NCI-H526 treated with DMSO at 0.1 percent for 48 hours (cell line): ENCODE data around the gene ATP8B3.

Experiments used
- DNase-seq: peaks from one replicate; lab custom pipeline; 2025; lab: John Stamatoyannopoulos, UW

Gene ATP8B3, protein sequence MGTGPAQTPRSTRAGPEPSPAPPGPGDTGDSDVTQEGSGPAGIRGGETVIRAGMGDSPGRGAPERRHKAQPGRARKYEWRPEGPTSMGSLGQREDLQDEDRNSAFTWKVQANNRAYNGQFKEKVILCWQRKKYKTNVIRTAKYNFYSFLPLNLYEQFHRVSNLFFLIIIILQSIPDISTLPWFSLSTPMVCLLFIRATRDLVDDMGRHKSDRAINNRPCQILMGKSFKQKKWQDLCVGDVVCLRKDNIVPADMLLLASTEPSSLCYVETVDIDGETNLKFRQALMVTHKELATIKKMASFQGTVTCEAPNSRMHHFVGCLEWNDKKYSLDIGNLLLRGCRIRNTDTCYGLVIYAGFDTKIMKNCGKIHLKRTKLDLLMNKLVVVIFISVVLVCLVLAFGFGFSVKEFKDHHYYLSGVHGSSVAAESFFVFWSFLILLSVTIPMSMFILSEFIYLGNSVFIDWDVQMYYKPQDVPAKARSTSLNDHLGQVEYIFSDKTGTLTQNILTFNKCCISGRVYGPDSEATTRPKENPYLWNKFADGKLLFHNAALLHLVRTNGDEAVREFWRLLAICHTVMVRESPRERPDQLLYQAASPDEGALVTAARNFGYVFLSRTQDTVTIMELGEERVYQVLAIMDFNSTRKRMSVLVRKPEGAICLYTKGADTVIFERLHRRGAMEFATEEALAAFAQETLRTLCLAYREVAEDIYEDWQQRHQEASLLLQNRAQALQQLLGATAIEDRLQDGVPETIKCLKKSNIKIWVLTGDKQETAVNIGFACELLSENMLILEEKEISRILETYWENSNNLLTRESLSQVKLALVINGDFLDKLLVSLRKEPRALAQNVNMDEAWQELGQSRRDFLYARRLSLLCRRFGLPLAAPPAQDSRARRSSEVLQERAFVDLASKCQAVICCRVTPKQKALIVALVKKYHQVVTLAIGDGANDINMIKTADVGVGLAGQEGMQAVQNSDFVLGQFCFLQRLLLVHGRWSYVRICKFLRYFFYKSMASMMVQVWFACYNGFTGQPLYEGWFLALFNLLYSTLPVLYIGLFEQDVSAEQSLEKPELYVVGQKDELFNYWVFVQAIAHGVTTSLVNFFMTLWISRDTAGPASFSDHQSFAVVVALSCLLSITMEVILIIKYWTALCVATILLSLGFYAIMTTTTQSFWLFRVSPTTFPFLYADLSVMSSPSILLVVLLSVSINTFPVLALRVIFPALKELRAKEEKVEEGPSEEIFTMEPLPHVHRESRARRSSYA (N-terminal part only)

DNA sequence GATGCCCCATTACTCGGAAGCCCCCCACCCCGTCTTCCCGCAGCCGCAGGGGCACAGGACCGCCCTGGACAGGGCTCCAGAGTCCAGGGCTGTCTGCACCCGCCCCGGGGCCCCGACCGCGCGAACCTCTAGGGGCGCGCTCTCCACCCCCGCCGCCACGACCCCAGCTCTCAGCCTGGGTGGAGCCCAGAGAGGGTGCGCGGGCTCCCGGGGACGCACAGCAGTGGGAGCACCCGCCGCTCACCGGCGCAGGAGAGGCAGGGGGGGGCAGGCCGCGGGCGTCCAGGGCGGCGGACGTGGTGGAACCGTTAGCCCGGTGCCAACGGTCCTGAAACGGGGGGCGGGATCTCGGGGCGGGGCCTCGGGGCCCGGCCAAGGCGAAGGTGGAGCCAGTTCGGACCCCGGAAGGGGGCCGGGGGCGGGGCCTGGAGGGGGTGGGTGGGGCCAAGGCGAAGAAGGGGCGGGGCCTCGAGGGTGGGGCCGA is at the start of gene ATP8B3:
Gene ATP8B3, minus strand, starts transcription at position 335 of the 484 bp plus-strand sequence. CDS start 540 bp downstream, outside the sequence.
- DNase-seq = no peak

DNA sequence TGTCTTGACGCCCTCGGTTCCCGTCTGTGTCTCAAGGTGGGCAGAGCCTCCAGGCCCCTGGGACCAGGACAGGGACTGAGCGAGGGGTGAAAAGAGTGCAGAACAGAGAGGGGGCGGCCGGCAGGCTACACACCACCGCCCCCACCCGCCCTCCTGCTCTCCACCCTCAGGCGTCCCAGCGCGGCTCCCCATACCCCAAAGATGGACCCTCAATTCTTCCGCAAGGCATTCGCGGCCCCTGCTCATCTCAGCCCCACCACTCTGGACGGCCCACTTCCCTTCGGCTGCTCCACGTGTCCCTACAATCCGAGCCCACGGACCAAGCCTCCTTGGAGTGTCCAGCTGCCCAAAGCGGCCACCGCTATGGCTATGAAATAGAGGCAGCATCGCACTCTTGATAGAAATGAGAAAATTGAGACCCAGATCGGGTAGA is 49.5 kb upstream of the ATP8B3 start:
- DNase-seq = no peak

DNA sequence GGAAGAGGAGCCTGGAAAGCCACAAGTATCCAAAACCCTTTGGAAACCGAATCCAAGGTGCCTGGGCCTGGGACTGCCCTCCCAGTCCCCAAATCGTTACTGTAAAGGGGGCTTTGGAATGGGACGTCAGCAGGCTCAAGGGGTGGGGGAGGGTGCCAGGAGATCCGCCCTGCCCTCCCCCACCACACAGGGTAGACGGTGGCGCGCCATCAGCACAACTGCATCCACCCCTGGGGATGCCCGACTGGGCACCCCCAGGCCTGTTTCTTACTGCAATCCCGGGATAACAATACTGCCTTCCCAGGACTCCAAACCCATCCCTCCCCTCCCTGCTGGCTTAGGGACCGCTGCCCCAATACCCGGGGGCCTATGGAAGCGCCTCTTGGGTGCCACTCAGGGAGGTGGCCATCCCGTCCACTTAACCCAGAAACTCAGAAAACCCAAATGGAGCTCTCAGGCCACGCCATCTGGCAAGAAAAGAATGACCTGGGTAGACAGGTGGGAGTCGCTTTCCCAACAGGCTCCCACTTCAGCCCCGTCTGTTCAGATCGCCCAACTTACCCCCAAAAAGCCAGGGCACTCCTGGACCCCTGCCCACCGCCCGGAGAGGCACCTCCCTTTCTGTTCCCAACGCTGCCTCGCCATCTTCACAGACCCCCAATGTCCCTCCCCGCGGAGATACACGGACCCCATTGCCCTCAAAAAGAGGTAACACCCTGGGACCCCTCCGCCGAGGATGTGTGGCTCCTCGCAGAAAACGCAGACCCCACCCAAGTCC is 48.9 kb upstream of the ATP8B3 start:
- DNase-seq = no peak

DNA sequence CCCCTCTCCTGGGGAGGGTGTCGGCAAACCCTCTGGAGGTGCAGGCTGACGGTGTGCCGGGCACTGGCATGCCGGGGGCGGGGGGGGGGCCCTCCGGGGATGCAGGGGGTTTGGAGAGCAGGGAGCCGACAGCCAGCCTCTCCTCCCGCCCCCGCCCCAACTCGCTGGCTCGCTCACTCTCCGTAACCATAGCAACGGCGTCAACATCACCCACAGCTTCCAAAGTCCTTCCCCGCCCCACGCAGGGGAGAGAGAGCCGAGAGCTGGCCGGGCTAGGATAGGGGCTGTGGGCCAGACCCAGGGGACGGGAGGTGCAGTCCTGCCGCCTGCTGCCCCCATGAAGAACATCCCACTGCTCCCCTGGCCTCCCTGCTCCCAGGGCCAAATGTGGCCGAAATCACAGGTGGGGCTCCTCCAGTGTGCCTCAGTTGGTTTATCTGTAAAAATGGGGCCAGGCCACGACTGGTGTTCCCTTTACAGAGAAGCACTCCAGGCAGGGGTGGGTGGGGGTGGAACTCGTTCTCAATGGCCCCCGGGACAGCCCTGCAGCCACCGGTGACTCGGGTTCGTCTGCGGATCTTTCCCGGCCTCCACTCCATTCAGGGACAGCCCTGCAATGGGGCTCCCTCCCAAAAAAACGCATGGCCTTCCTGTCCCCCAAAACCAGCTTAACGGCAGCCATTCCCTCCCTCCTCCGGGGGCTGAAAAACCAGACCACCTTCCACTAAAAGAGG is 48.1 kb upstream of the ATP8B3 start:
- DNase-seq = peak; percentile 13

DNA sequence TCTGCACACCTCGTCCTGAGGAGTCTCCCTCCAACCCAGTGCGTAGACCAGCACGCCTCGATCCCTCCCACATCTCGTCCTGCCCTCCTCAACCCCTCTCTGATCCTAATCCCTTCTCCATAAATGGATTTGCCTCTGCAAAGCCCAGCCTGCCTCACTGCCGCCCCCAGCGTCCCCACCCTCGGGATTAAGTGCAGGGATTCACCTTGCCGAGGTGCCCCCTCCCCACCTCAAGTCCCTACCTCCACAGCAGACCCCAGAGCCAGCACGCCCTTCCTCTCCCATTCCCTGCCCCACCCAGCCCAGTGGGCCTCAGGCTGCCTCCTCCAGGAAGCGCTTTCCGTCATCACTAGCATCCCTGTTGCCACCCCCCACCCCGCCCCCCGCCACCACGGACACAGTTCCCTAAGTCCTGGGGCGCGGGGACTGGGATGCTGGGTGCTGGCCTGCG is 47.3 kb upstream of the ATP8B3 start:
- DNase-seq = no peak

DNA sequence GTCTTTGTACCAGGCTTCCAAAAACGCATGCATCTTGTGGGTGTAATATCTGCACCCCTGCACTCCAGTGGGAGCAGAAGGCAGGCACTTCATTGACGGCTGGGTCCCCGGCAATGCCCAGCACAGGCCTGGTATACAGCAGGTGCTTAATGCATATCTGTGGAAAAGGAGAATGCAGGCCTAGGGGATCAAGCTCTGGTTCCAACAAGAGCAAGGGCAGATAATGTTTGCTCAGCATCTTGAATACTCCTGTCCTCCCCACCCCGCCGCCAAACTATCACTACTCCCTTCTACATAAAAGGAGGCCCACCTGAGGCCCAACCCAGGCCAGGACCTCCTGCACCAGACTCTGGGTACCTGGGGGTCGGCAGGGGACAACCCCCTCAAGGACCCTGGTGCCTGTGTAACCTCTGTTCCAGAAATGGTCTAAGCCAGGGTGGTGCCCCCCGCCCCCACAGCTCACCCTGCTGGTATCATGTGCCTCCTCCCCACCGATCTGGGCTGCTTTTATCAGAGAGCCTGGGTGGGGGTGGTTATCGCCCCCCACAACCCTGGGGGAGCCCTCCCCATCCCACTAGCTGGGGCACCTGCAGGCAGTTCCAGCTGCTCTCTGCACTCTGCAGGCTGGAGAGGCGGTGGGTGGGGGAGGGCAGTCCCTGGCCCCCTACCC is 46.5 kb upstream of the ATP8B3 start:
- no peak for DNase-seq

DNA sequence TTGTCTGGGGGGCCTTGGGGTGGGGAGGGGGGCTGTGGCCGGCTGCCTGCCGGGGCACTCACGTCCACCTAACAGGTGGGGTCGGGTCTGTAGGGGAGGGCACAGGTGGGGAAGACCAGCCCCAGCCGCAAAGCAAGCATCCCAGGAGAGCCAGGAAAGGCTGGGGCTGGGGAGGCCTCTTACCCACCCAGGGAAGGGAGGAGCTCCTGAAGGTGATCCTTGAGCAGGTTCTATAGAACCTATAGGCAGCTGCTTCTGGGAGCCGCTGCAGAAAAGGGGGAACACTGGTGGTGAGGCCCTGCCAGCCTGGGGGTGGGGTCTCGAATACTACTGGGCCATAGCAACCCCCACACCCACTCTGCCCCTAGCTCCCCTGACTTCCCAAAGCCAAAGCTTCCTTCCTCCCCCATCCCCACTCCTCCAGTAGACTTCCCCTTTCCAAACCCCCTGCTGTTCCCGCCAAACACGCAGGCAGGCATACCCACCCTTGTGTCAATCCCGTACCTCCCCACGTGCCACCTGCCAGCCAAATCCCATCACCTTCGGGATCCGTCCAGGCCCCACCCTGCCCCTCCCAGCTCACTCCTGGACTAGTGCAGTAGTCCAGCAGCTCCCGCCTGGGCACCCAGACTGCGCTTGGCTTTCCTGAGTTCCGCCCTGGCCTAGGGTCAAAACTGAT is 45.7 kb upstream of the ATP8B3 start:
- DNase-seq = no peak

DNA sequence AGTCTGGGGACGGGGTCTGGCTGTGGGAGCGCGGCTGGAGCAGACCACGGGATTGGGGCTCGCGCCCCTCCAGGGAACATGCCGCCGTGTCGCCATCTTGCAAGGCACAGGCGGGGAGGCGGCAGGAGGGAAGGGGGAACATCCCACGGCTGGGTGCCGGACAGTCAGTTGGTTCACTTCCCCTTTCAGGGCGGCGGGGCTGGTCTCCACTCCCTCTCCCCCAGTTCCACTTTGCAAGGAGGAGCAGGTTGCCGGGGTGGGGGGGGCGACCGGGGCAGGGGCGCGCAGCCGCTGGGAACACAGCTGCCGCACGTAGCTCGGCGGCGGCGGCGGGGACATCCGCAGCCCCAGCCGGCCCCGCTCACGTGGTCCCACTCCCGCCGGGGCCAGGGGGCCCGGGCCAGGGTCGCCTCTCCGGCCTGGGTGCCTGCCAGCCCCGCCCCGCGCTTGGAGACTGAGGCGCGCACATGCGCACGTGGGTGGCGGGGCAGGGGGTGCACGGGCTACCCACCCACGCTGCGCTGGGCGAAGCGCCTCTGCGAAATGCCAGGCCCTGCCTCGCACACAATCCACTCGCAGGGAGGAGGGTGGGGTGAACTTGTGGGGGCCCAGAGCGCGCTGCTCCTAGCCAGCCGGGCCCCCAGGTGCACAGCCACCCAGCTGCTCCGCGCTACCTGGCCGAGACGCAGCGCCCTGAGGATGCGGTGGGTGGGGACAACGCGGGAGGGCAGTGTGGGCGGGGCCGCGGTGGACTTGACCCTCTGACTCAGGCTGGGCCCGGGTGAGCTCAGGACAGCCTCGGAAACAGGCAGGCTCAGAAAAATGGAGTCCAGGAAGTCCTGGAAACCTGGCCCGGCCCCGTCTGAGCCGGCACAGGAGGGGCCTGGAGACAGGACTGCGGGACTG is 44.9 kb upstream of the ATP8B3 start:
- no peak for DNase-seq

DNA sequence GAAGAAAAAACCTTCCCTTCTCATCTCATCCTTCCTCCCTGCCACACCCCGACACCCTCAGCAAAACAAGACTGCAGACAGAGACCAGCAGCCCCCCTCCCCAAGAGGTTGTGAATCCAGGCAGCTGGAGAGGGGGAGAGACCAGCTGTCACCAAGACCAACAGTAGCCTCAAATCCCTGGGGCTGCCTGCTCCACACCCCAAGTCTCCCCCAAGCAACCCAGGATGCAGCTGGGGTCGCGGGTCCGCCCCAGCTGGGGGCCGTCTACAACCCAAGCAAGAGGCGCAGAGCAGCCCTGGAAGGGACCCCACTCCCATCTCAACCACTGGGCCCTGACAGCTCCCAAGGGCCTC is 44.2 kb upstream of the ATP8B3 start:
- DNase-seq = no peak

DNA sequence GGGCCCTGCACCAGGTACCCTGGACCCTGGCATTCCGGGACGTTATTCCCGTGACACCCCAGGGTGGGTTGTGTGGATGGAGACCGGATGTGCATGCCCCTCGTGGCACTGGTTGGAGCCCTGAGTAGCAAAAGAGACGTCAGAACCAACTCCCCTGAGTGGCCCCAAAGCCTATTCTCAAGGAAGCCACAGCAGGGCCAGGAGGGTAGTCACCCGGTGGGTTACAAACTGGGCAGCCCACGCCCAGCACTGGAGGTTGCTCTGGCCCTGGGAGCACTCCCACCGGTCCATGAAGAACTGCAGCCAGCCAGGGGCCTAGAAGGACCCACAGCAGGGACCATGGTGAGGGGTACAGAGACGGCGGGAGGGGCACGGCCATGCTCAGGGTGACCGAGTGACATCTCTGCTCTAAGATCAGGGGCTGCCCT is 43.8 kb upstream of the ATP8B3 start:
- no peak for DNase-seq

DNA sequence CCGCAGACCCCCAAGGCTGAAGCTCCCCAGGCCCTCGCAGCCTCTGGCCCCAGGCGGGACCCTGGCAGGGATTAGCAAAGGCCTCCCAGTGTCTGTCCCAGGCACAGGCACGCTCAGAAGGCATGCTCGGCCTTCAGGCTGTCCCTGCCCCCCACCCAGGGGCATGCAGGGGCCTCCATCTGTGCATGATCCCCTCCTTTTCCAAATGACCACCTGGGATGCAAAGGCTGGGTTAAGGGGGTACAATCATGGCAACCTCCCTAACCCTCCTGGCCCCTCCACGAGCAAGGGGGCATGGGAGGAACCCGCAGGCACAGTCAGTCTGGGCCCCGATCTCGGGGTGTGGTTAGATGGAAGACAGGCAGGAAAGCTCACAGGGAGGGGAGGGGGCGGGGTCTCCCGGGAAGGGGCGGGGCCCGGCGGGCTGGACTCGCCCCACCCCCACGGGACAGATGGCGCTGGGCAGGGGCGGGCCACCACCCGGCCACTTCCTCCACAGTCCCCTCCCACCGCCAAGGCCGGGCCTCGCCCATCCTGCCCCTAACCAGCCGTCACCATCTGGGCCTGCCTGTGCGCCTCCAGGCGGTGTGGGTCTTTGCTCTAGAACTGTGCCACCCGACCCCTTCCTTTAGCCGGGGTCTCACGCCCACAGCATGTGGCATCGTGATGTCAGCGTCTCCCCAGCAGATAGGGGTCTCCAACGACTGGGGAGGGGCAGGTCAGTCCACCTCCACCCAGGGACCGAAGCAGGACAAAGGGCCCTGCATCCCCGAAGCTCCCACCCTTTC is 43.2 kb upstream of the ATP8B3 start:
- peak; percentile 44 for DNase-seq

DNA sequence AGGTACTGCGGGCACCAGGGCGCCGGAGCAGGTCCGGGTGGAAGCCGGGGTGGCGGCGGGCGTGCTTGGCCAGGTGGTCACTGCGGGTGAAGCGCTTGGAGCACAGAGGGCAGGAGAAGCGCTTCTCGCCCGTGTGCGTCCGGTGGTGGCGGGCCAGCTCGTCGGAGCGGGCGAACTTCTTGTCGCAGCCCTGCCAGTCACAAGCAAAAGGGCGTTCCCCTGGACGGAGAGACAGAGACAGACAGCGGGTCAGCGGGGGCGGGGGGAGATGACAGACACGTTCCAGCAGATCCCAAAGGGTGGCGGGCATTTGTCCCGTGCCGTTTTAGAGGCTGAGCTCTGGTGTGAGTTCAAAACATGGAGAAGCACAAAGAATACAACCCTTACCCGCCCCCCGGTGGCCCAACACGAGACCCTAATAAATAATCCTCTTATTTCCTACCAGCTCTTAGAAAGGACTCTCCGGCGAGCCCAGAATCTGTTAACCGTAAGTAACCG is 42.5 kb upstream of the ATP8B3 start:
- DNase-seq = no peak

DNA sequence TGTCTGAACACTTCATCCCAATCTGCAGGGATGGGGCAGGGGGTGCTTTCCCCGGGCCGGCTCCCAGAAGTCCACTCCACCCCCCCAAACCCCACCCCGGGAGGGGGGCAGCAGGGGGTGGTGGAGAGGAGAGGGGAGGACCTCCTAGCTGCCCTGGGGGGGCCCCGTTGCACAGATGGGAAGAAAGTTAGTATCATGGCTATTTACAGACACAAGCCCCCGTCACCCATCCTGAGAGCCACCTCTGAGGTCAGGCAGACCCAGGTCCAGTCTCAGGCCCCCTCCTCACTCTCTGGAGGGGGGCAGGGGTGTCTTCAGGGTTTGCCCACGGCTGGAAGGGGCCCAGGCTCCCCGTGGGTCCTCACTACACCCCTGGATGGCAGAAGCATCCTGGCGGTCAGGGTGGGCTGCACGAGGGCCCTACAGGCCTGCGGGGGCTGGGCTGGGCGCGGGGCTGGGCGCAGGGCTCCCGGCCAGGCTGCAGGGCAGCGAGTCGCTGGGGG is 42.0 kb upstream of the ATP8B3 start:
- DNase-seq = no peak

DNA sequence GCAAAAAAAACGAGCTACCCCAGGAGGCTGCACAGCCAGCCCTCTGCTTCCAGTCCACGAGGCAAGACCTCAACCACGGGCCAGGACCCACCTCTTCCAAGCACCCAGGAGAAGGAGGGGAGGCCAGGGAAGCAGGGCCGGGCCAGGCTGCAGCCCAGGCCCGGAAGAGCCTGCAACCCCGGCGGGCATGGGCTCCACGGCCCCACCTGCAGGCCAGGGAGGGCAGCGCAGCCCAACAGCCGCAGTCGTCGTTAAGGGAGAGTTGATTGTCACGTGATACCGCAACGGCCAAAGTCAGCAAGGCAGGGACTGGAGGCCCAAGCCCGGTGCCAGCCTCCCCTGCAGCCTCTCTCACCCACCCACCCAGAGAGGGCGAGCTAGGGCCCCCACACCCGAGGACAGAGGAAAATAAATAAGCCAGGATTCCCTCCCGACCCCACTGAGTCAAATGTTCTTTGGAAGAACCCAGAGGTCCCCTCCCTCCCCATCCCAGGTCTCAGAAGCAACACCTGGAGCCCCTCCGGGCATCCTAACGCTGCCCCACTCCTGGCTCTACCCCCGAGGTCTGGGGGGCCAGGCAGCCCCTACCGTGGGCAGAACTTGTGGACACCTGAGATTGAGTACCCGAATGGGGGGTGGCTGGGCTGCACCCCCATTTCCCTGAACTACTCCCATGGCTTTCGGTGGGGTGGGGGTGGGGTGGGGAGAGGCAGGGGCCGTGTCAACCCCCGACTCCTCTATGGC is 41.4 kb upstream of the ATP8B3 start:
- no peak for DNase-seq

DNA sequence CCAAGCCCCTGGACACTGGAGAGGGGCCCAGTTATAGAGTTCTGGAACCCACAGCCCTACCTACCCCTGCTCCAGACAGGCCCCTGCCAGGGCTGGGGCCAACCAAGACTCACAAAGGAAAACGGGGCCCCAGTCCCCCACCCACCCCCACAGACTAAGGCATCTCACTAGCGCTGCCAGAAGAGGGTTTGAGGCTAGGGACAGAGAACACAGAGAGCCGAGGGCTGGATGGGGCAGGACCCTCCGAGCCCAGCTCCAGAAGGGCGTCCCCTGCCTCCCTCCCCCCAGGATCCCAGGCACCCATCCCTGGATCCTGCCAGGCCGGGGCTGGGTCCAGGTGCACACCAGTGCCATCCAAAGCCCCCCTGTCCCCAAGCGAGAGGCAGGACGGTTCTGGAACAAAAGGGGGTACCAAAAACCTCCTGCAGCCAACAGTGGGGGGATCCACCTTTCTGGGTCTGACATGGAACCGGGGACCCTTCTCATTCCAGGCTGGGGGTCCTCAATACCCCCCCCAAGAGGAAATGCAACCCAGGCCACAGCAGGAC is 40.6 kb upstream of the ATP8B3 start:
- DNase-seq = no peak
